GM23338 (cell line): ENCODE data around the gene IYD. TPM values are rescaled to one million over a fixed set of nuclear protein-coding genes. Genes with fewer than 3 reads are reported as not detected.

Experiments used
- ATAC-seq: fragments of 200-7000 bp; cut with Tn5 transposase; 3 replicates; pipeline ENCODE4 v1.9.1; 2020
- DNase-seq: peaks from one replicate; pipeline ENCODE4 v3.0.0-alpha.2; 2015; ENCODE audit warnings: low spot score
- H2AFZ ChIP-seq: fragments of 200-600 bp; sonication (generic); 2 replicates; pipeline ENCODE4 v1.8.0; 2016; ENCODE audit warnings: antibody characterized with exemption, mild to moderate bottlenecking, moderate library complexity
- H3F3A ChIP-seq: fragments of 200-600 bp; sonication (generic); replicated peaks from 2 replicates; pipeline ENCODE4 v1.8.0; 2017; ENCODE audit warnings: antibody characterized with exemption, mixed run types, low read depth
- H3K27ac ChIP-seq: fragments of 200-600 bp; sonication (generic); 2 replicates; pipeline ENCODE4 v1.6.1; 2016; ENCODE audit warnings: low read depth
- H3K27me3 ChIP-seq: fragments of 200-600 bp; sonication (generic); 2 replicates; pipeline ENCODE4 v1.8.0; 2016; ENCODE audit warnings: mild to moderate bottlenecking, mixed run types, moderate library complexity; ENCODE audit not compliant: insufficient read depth
- H3K36me3 ChIP-seq: fragments of 200-600 bp; sonication (generic); 2 replicates; pipeline ENCODE4 v1.8.0; 2016; ENCODE audit warnings: mild to moderate bottlenecking; ENCODE audit not compliant: insufficient read depth
- H3K4me1 ChIP-seq: fragments of 200-600 bp; sonication (generic); 2 replicates; pipeline ENCODE4 v1.8.0; 2016; ENCODE audit warnings: mild to moderate bottlenecking, moderate library complexity; ENCODE audit not compliant: insufficient read depth
- H3K4me2 ChIP-seq: fragments of 200-600 bp; sonication (generic); 2 replicates; pipeline ENCODE4 v1.7.1; 2017; ENCODE audit warnings: mixed run types
- H3K4me3 ChIP-seq: fragments of 200-600 bp; sonication (generic); 2 replicates; pipeline ENCODE4 v1.6.1; 2016; ENCODE audit warnings: mixed run types
- H3K79me2 ChIP-seq: fragments of 200-600 bp; sonication (generic); replicated peaks from 2 replicates; pipeline ENCODE4 v1.8.0; 2017; ENCODE audit warnings: mild to moderate bottlenecking; ENCODE audit not compliant: insufficient read depth
- H3K9me2 ChIP-seq: fragments of 200-600 bp; sonication (generic); 2 replicates; pipeline ENCODE4 v1.8.0; 2017; ENCODE audit not compliant: insufficient read depth
- H4K20me1 ChIP-seq: fragments of 200-600 bp; sonication (generic); replicated peaks from 2 replicates; pipeline ENCODE4 v1.8.0; 2017; ENCODE audit warnings: mild to moderate bottlenecking; ENCODE audit not compliant: insufficient read depth
- H3K27ac Mint-ChIP-seq: 2 replicates; pipeline ENCODE4 v1.8.0; 2020; ENCODE audit warnings: inconsistent platforms, mild to moderate bottlenecking, moderate library complexity, mixed read lengths
- H3K27me3 Mint-ChIP-seq: 3 replicates; pipeline ENCODE4 v1.8.0; 2022; ENCODE audit warnings: low read depth, mild to moderate bottlenecking, moderate library complexity, mixed read lengths, inconsistent platforms; ENCODE audit not compliant: insufficient read depth, poor library complexity
- H3K36me3 Mint-ChIP-seq: 3 replicates; pipeline ENCODE4 v1.8.0; 2021; ENCODE audit warnings: low read depth, mild to moderate bottlenecking, inconsistent platforms, moderate library complexity, mixed read lengths
- H3K4me1 Mint-ChIP-seq: 3 replicates; pipeline ENCODE4 v1.8.0; 2020; ENCODE audit warnings: mild to moderate bottlenecking, inconsistent platforms, mixed read lengths
- H3K4me3 Mint-ChIP-seq: 3 replicates; pipeline ENCODE4 v1.8.0; 2021; ENCODE audit warnings: moderate library complexity, mild to moderate bottlenecking, inconsistent platforms, mixed read lengths
- H3K9me3 Mint-ChIP-seq: 3 replicates; pipeline ENCODE4 v1.8.0; 2020; ENCODE audit warnings: moderate library complexity, mild to moderate bottlenecking, inconsistent platforms, mixed read lengths
- CREB1 ChIP-seq: fragments of 250-450 bp; sonication (Bioruptor Pico); IDR thresholded peaks from 2 replicates; pipeline ENCODE4 v1.5.0; 2020; ENCODE audit warnings: low read depth, mild to moderate bottlenecking, moderate library complexity
- CTCF ChIP-seq, 2 experiments: fragments of 200-600 bp in 1 of 2; sonication (generic) in 1 of 2; conservative IDR thresholded peaks; 2 replicates each; pipeline versions ENCODE4 v1.5.1 to v1.6.1; 2016 to 2017; ENCODE audit warnings: antibody characterized with exemption in 2 of 2, low read depth in 2 of 2, mild to moderate bottlenecking in 2 of 2, moderate library complexity in 1 of 2
- ETS1 ChIP-seq: IDR thresholded peaks from 2 replicates; pipeline ENCODE4 v1.6.1; 2016; ENCODE audit warnings: antibody characterized with exemption
- EZH2 ChIP-seq: fragments of 200-600 bp; sonication (generic); IDR thresholded peaks from one replicate; pipeline ENCODE4 v1.8.0; 2017; ENCODE audit warnings: antibody characterized with exemption, mild to moderate bottlenecking, low read depth; ENCODE audit not compliant: unreplicated experiment
- EZH2phosphoT487 ChIP-seq: fragments of 200-600 bp; sonication (generic); IDR thresholded peaks from one replicate; pipeline ENCODE4 v1.8.1; 2018; ENCODE audit warnings: antibody characterized with exemption; ENCODE audit not compliant: unreplicated experiment
- JUNB ChIP-seq: IDR thresholded peaks from one replicate; pipeline ENCODE4 v1.6.1; 2016; ENCODE audit warnings: antibody characterized with exemption; ENCODE audit not compliant: unreplicated experiment
- NANOG ChIP-seq: IDR thresholded peaks from 2 replicates; pipeline ENCODE4 v1.6.1; 2016; ENCODE audit warnings: antibody characterized with exemption, borderline replicate concordance
- POLR2AphosphoS5 ChIP-seq: IDR thresholded peaks from 2 replicates; pipeline ENCODE4 v1.6.1; 2016; ENCODE audit warnings: antibody characterized with exemption, low read depth
- REST ChIP-seq: IDR thresholded peaks from one replicate; pipeline ENCODE4 v1.6.1; 2018; ENCODE audit warnings: antibody characterized with exemption; ENCODE audit not compliant: unreplicated experiment
- STAT1 ChIP-seq: IDR thresholded peaks from one replicate; pipeline ENCODE4 v1.6.1; 2016; ENCODE audit warnings: antibody characterized with exemption; ENCODE audit not compliant: unreplicated experiment
- ZNF114 ChIP-seq: fragments of 250-450 bp; sonication (Bioruptor Pico); IDR thresholded peaks from 2 replicates; pipeline ENCODE4 v1.5.0; 2020; ENCODE audit warnings: mild to moderate bottlenecking, moderate library complexity
- ZNF331 ChIP-seq: fragments of 250-450 bp; sonication (Bioruptor Pico); IDR thresholded peaks from 2 replicates; pipeline ENCODE4 v1.5.0; 2020; ENCODE audit warnings: low read depth, mild to moderate bottlenecking, moderate library complexity
- polyA plus RNA-seq: library from polyadenylated mRNA; unstranded; fragments of >200 nt; fragmentation: Nextera tagmentation; extraction: Ambion mirVana; gene quantifications from 2 replicates; pipeline ENCODE4 v1.2.1, GENCODE V29; 2016
- total RNA-seq: library from RNA; depleted of rRNA; stranded (reverse); fragments of >200 nt; shearing (Covaris generic); gene quantifications from 2 replicates; pipeline ENCODE4 v1.2.3, GENCODE V29; 2014

Gene IYD
- total and polyA plus RNA-seq, 2 experiments from 2014 or later, result not detected

GRCh38 chr6:150377211-150377781, 8.5 kb downstream of the IYD start (continued):
- TF ChIP-seq CTCF (conservative IDR thresholded peaks at IDR 0.05; ENCODE audit: low read depth in 2 of 2) (no peak), ZNF331 (CRISPR knock-in tag) (no peak), ZNF114 (CRISPR knock-in tag) (no peak), NANOG (no peak), JUNB (no peak), CREB1 (no peak), EZH2phosphoT487 (no peak), STAT1 (no peak), EZH2 (no peak), ETS1 (no peak), POLR2AphosphoS5 (no peak), REST (no peak)

- no peaks in the 10 kb centered on the region for H4K20me1 ChIP-seq
- Mint-ChIP-seq H3K36me3 (no peaks in the 10 kb centered on the region), H3K4me1 (no peaks in the 10 kb centered on the region; the same call in 2 of the 3 replicates), H3K27me3 (no peaks in the 10 kb centered on the region), H3K9me3 (no peaks in the 10 kb centered on the region), H3K4me3 (no peak overlapping the region), H3K27ac (no peak overlapping the region)
- H3K27me3 ChIP-seq, result no peaks in the 10 kb centered on the region
- no peaks in the 10 kb centered on the region for H3K4me1 ChIP-seq
- H3K79me2 ChIP-seq, result no peaks in the 10 kb centered on the region
- ATAC-seq (no peak), DNase-seq (no peak)
- no peak overlapping the region for H3K27ac ChIP-seq
- no peaks in the 10 kb centered on the region for H3K9me2 ChIP-seq
- H2AFZ ChIP-seq, result no peak overlapping the region
- H3K4me3 ChIP-seq, result no peak overlapping the region
- H3K36me3 ChIP-seq, result no peaks in the 10 kb centered on the region
- no peak for TF ChIP-seq ZNF331 (CRISPR knock-in tag)
- H3F3A ChIP-seq, result no peaks in the 10 kb centered on the region
- H3K4me2 ChIP-seq, result no peak overlapping the region
These were observed 11.4 kb downstream of the IYD start for GRCh38 chr6:150380256-150380655.
